Measurements from ENCODE around the gene BAX. TPM values are rescaled to one million over a fixed set of nuclear protein-coding genes. Genes with fewer than 3 reads are reported as not detected.

Gene BAX
- total RNA-seq = 81.7 and 89.2 TPM in 2 replicates

GRCh38 chr19:48954595-48955307, at the start of gene BAX:
Gene BAX, plus strand, starts transcription at chr19:48954875. Its CDS starts 54 bp downstream, at chr19:48954929.

GRCh38 chr19:48933382-48933932, 21.2 kb upstream of the BAX start, which contains the start of gene DHDH:
Gene DHDH, plus strand, starts transcription at chr19:48933699. Its CDS starts 23 bp downstream, at chr19:48933722.

GRCh38 chr19:48965040-48965805, 10.5 kb downstream of the BAX start, which contains the start of gene FTL:
Gene FTL, plus strand, starts transcription at chr19:48965309. Its CDS starts 199 bp downstream, at chr19:48965508.

GRCh38 chr19:48993175-48994034, 38.7 kb downstream of the BAX start, which contains the start of the genes GYS1 and RUVBL2:
Gene GYS1, minus strand, starts transcription at chr19:48993309. Its CDS starts 197 bp downstream, at chr19:48993112.
Gene RUVBL2, plus strand, starts transcription at chr19:48993887. Its CDS starts 25 bp downstream, at chr19:48993912.

Small RNA genes within 50 kb of the gene (small RNA-seq; reads per million reads assigned to genes)
- gene AC026803.1 (not detected), gene MIR6798 (not detected)

Other genes starting within 250 kb of the BAX start
- gene MAMSTR, start 235.2 kb upstream of the BAX start, total RNA-seq = 0.27 and 0.43 TPM in 2 replicates
- 59.7 and 82.9 TPM in 2 replicates for gene RASIP1, start 214.3 kb upstream of the BAX start, total RNA-seq
- 0.40 and 0.43 TPM in 2 replicates for gene IZUMO1, start 208.0 kb upstream of the BAX start, total RNA-seq
- 5.5 and 7.2 TPM in 2 replicates for gene FUT1, start 202.2 kb upstream of the BAX start, total RNA-seq
- gene FGF21, start 199.4 kb upstream of the BAX start, total RNA-seq = not detected in 2 replicates
- 34.8 and 44.5 TPM in 2 replicates for gene BCAT2, start 143.8 kb upstream of the BAX start, total RNA-seq
- gene HSD17B14, start 118.4 kb upstream of the BAX start, total RNA-seq = 2.7 and 6.2 TPM in 2 replicates
- gene PLEKHA4, start 86.3 kb upstream of the BAX start, total RNA-seq = 4.4 and 5.6 TPM in 2 replicates
- gene PPP1R15A, start 82.5 kb upstream of the BAX start, total RNA-seq = 35.7 and 43.0 TPM in 2 replicates
- gene TULP2, start 56.1 kb upstream of the BAX start, total RNA-seq = 0.40 TPM in 1 of 2 replicates, not detected in the other
- gene NUCB1, start 54.6 kb upstream of the BAX start, total RNA-seq = 193 and 203 TPM in 2 replicates
- not detected in 2 replicates for gene DHDH, start 21.2 kb upstream of the BAX start, total RNA-seq
- gene FTL, start 10.4 kb downstream of the BAX start, total RNA-seq = 1,330 and 1,646 TPM in 2 replicates
- 45.9 and 46.9 TPM in 2 replicates for gene GYS1, start 38.4 kb downstream of the BAX start, total RNA-seq
- gene RUVBL2, start 39.0 kb downstream of the BAX start, total RNA-seq = 152 and 220 TPM in 2 replicates
- gene LHB, start 62.2 kb downstream of the BAX start, total RNA-seq = not detected in 2 replicates
- not detected in 2 replicates for gene CGB3, start 69.5 kb downstream of the BAX start, total RNA-seq
- not detected in 2 replicates for gene CGB2, start 77.0 kb downstream of the BAX start, total RNA-seq
- not detected in 2 replicates for gene CGB1, start 82.0 kb downstream of the BAX start, total RNA-seq
- gene CGB5, start 89.0 kb downstream of the BAX start, total RNA-seq = 0.22 TPM in 1 of 2 replicates, not detected in the other
- not detected in 2 replicates for gene CGB8, start 94.2 kb downstream of the BAX start, total RNA-seq
- gene CGB7, start 102.9 kb downstream of the BAX start, total RNA-seq = 0.13 and 0.29 TPM in 2 replicates
- not detected in 2 replicates for gene NTF4, start 109.9 kb downstream of the BAX start, total RNA-seq
- gene KCNA7, start 117.8 kb downstream of the BAX start, total RNA-seq = not detected in 2 replicates
- gene SNRNP70, start 130.6 kb downstream of the BAX start, total RNA-seq = 169 and 205 TPM in 2 replicates
- 0.93 and 1.1 TPM in 2 replicates for gene LIN7B, start 159.5 kb downstream of the BAX start, total RNA-seq
- 0.80 and 0.93 TPM in 2 replicates for gene C19orf73, start 164.3 kb downstream of the BAX start, total RNA-seq
- gene PPFIA3, start 164.7 kb downstream of the BAX start, total RNA-seq = 1.7 and 3.2 TPM in 2 replicates
- gene HRC, start 200.5 kb downstream of the BAX start, total RNA-seq = not detected in 2 replicates
- 14.1 and 16.5 TPM in 2 replicates for gene TRPM4, start 202.9 kb downstream of the BAX start, total RNA-seq

All from thoracic aorta endothelial cell (primary cell).